ENCODE measurements around the gene SEMA5A. TPM values are rescaled to one million over a fixed set of nuclear protein-coding genes. Genes with fewer than 3 reads are reported as not detected.

The SEMA5A gene
- total RNA-seq, 5 donors from 2014 or later (not counting 1 experiment from before 2014, with no cell fraction given) = 0.60 to 5.1 (median 1.5) TPM

DNA sequence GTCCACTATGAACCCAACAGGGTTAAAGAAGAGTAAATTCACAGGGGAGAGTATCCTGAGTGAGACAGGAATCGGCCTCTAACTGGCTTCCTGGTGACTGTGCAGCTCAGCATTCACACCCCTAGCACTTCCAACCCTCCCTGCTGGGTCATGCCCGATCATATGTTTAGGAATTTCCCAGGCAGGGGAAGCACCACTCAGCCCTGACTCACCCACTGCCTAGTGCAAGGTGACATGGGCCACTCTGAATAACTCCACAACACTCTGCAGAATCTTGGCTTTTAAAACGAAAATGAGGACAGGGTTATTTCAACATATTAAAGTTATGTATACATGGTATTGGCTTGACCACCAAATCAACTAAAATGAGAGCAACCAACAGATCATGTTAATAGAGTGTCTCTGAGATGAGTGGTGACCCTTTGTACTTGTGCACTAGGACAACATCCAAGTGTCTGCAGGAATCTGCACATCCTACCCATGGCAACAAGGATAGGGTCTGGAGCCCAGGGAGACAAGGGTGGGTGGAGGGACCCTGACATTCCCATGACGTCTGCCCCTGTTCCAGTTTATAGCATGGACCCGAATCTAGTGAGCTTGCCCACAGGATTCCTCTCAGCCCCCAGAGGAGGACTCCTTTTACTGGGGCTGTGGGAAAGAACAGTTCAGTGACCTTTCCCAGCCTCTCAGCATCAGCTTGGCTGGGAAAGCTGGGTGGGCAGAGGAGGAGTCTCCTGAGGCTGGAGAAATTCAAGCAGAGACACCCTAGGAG is 485.8 kb downstream of the SEMA5A start:
- WGBS (ENCODE audit: insufficient coverage) = 40% methylated on average over 1 of the region's 5 CpGs
- CTCF ChIA-PET = no interaction called here
- no peak for ATAC-seq (replicated peaks in 1 of 4)

DNA sequence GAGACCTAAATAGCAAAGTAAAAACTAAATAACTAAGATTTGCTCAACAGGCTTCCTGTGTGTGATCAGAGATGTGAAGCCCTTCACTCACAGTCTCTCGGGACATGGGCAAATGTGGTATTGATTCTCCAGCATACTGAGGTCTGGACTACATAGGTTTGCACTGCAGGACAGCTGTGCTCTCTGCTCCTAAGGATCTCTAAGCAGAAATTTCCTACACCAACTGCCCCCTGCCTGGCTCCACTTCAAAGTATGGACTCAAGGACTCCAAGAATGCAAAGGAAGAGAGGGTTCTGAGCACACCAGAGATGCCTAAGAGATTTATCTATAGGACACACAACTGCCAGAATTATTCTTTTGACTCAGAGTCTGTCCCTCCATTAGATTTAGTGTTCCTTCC is 487.2 kb downstream of the SEMA5A start:
- Histone ChIP-seq H3K9me3 (no peaks in the 10 kb centered on the region), H3K4me3 (ENCODE audit: control insufficient read depth in 1 of 2, extremely low read depth in 1 of 2, low read length in 1 of 2) (no peak overlapping the region), H3K27ac (ENCODE audit: low read length) (no peak overlapping the region), H3K27me3 (replicated peaks in 1 of 2; ENCODE audit: control insufficient read depth in 2 of 2, extremely low read depth in 1 of 2, insufficient read depth in 2 of 2, low read length in 1 of 2) (no peaks in the 10 kb centered on the region), H3K36me3 (ENCODE audit: control insufficient read depth in 2 of 2, extremely low read depth in 1 of 2, insufficient read depth in 1 of 2, low read length in 1 of 2) (no peaks in the 10 kb centered on the region), H3K4me1 (ENCODE audit: control insufficient read depth in 1 of 2, extremely low read depth in 1 of 2, insufficient read depth in 2 of 2, low read length in 2 of 2) (no peaks in the 10 kb centered on the region)
- CTCF ChIA-PET = no interaction called here
- no peak overlapping the region for H3K4me3 Mint-ChIP-seq
- H3K27me3 Mint-ChIP-seq = no peaks in the 10 kb centered on the region
- POLR2A ChIA-PET = no interaction called here
- no CpG with 5 or more reads among the region's 1 CpG for WGBS (ENCODE audit: insufficient coverage)
- H3K9me3 Mint-ChIP-seq = peaks cover 0 to 4% (median 2%) of the 10 kb centered on the region in 3 donors
- H3K36me3 Mint-ChIP-seq = no peaks in the 10 kb centered on the region
- H3K27ac Mint-ChIP-seq = no peak overlapping the region
- no peak for DNase-seq
- ATAC-seq (replicated peaks in 1 of 4) = no peak
- no peaks in the 10 kb centered on the region for H3K4me1 Mint-ChIP-seq

More for the DNA sequence above, 485.8 kb downstream of the SEMA5A start:
- Mint-ChIP-seq H3K36me3 (no peaks in the 10 kb centered on the region), H3K4me3 (no peak overlapping the region), H3K27ac (no peak overlapping the region), H3K4me1 (no peaks in the 10 kb centered on the region), H3K27me3 (no peaks in the 10 kb centered on the region), H3K9me3 (peaks cover 0 to 7% (median 4%) of the 10 kb centered on the region in 3 donors)
- H3K27ac ChIP-seq (ENCODE audit: low read length) = no peak overlapping the region
- no peaks in the 10 kb centered on the region for H3K36me3 ChIP-seq (ENCODE audit: control insufficient read depth in 2 of 2, extremely low read depth in 1 of 2, insufficient read depth in 1 of 2, low read length in 1 of 2)
- H3K4me1 ChIP-seq (ENCODE audit: control insufficient read depth in 1 of 2, extremely low read depth in 1 of 2, insufficient read depth in 2 of 2, low read length in 2 of 2) = no peaks in the 10 kb centered on the region
- no peak overlapping the region for H3K4me3 ChIP-seq (ENCODE audit: control insufficient read depth in 1 of 2, extremely low read depth in 1 of 2, low read length in 1 of 2)
- no peaks in the 10 kb centered on the region for H3K27me3 ChIP-seq (replicated peaks in 1 of 2; ENCODE audit: control insufficient read depth in 2 of 2, extremely low read depth in 1 of 2, insufficient read depth in 2 of 2, low read length in 1 of 2)
- no peaks in the 10 kb centered on the region for H3K9me3 ChIP-seq
- POLR2A ChIA-PET = no interaction called here
- no peak for DNase-seq

DNA sequence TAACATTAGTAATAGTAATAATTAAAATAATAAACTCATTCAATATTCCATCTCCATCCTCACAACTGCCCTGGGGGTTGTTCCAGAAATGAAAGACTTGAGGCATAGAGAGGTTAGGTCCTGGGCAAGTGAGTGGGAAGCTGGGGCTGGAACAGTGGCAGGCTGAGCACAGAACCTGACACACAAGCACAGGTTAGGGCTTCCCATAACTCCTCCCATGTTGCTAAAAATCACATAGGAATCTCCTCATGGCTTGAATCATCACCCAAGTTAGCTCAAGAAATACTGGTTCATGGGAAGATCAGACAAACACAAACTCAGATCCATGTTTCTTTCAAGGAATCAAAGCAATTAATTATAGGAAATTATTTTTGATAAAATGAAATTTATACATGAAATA is 487.7 kb downstream of the SEMA5A start:
- ATAC-seq (replicated peaks in 1 of 4) = no peak

DNA sequence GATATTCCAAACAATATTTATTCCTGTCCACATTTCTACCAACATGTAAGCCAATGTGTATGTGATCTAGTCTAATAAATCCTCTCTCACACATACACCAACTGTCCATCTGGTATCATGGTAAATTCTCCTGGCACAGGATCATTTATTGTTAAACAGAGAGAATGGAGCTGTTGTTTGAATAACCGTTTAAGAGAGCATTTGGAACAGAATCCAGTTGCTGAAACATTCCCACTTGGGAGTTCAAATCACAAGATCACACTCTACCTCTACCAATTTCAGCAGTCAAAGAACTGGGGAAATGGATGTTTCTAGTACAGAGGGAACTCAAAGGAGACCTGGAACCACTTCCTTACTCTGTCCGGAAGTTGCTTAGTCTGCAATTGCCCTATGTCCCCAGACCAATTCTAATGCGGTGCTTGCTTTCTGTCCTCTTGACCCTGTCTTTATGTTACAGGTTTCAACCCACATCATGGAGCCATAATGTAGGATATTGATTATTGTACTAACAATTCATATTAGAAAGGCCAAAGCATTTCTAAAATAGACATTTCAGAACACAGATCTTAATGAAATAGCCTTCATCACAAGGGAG is 488.4 kb downstream of the SEMA5A start:
- Mint-ChIP-seq H3K36me3 (no peaks in the 10 kb centered on the region), H3K27ac (no peak overlapping the region), H3K27me3 (no peaks in the 10 kb centered on the region), H3K4me1 (no peaks in the 10 kb centered on the region), H3K9me3 (peaks cover 0 to 4% (median under 1%) of the 10 kb centered on the region in 3 donors), H3K4me3 (no peak overlapping the region)
- no CpG with 5 or more reads among the region's 3 CpGs for WGBS (ENCODE audit: insufficient coverage)
- H3K4me1 ChIP-seq (ENCODE audit: control insufficient read depth in 1 of 2, extremely low read depth in 1 of 2, insufficient read depth in 2 of 2, low read length in 2 of 2) = no peaks in the 10 kb centered on the region
- CTCF ChIA-PET = no interaction called here
- ATAC-seq (replicated peaks in 1 of 4) (peak in 1 of 4 experiments; percentile 19), DNase-seq (no peak)
- POLR2A ChIA-PET = no interaction called here
- no peaks in the 10 kb centered on the region for H3K36me3 ChIP-seq (ENCODE audit: control insufficient read depth in 2 of 2, extremely low read depth in 1 of 2, insufficient read depth in 1 of 2, low read length in 1 of 2)
- no peaks in the 10 kb centered on the region for H3K27me3 ChIP-seq (replicated peaks in 1 of 2; ENCODE audit: control insufficient read depth in 2 of 2, extremely low read depth in 1 of 2, insufficient read depth in 2 of 2, low read length in 1 of 2)
- no peak overlapping the region for H3K27ac ChIP-seq (ENCODE audit: low read length)
- H3K9me3 ChIP-seq = no peaks in the 10 kb centered on the region
- H3K4me3 ChIP-seq (ENCODE audit: control insufficient read depth in 1 of 2, extremely low read depth in 1 of 2, low read length in 1 of 2) = no peak overlapping the region

More for the DNA sequence above, 487.7 kb downstream of the SEMA5A start:
- Histone ChIP-seq H3K4me3 (ENCODE audit: control insufficient read depth in 1 of 2, extremely low read depth in 1 of 2, low read length in 1 of 2) (no peak overlapping the region), H3K36me3 (ENCODE audit: control insufficient read depth in 2 of 2, extremely low read depth in 1 of 2, insufficient read depth in 1 of 2, low read length in 1 of 2) (no peaks in the 10 kb centered on the region), H3K27me3 (replicated peaks in 1 of 2; ENCODE audit: control insufficient read depth in 2 of 2, extremely low read depth in 1 of 2, insufficient read depth in 2 of 2, low read length in 1 of 2) (no peaks in the 10 kb centered on the region), H3K4me1 (ENCODE audit: control insufficient read depth in 1 of 2, extremely low read depth in 1 of 2, insufficient read depth in 2 of 2, low read length in 2 of 2) (no peaks in the 10 kb centered on the region), H3K9me3 (no peaks in the 10 kb centered on the region), H3K27ac (ENCODE audit: low read length) (no peak overlapping the region)
- Mint-ChIP-seq H3K27me3 (no peaks in the 10 kb centered on the region), H3K4me3 (no peak overlapping the region), H3K9me3 (peaks cover 0 to 4% (median 2%) of the 10 kb centered on the region in 3 donors), H3K4me1 (no peaks in the 10 kb centered on the region), H3K36me3 (no peaks in the 10 kb centered on the region), H3K27ac (no peak overlapping the region)
- CTCF ChIA-PET = no interaction called here
- DNase-seq = no peak
- POLR2A ChIA-PET = no interaction called here

DNA sequence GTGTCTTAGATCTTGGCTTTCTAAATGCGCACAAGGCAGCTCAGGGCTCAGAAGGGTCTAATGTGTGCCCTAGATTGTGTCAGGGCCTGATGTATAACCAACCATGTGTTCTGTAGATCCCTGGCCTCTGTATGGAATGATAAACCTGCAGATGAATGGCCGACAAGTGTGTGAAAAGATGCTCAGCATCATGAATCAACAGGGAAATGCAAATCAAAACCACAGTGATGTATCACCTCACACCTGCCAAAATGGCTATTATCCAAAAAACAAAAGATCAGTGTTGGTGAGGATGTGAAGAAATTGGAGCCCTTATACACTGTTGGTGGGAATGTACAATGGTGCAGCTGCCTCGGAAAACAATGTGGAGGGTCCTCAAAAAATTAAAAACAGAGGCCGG is 489.8 kb downstream of the SEMA5A start:
- Mint-ChIP-seq H3K36me3 (no peaks in the 10 kb centered on the region), H3K27ac (no peak overlapping the region), H3K27me3 (no peaks in the 10 kb centered on the region), H3K9me3 (no peaks in the 10 kb centered on the region), H3K4me1 (no peaks in the 10 kb centered on the region), H3K4me3 (no peak overlapping the region)
- no peaks in the 10 kb centered on the region for H3K9me3 ChIP-seq
- CTCF ChIA-PET = interaction anchor here in 1 of 2 donors (0.6 kb wide), 1 partner anchor 382 kb away, joined by 3 read pairs; no protein-coding TSS in a partner anchor
- no peak overlapping the region for H3K4me3 ChIP-seq (ENCODE audit: control insufficient read depth in 1 of 2, extremely low read depth in 1 of 2, low read length in 1 of 2)
- H3K27me3 ChIP-seq (replicated peaks in 1 of 2; ENCODE audit: control insufficient read depth in 2 of 2, extremely low read depth in 1 of 2, insufficient read depth in 2 of 2, low read length in 1 of 2) = no peaks in the 10 kb centered on the region
- no peaks in the 10 kb centered on the region for H3K4me1 ChIP-seq (ENCODE audit: control insufficient read depth in 1 of 2, extremely low read depth in 1 of 2, insufficient read depth in 2 of 2, low read length in 2 of 2)
- POLR2A ChIA-PET = interaction anchor here in 1 of 2 donors (0.6 kb wide), 1 partner anchor 908 kb away, joined by 3 read pairs; no protein-coding TSS in a partner anchor
- H3K27ac ChIP-seq (ENCODE audit: low read length) = no peak overlapping the region
- 88% methylated on average over 2 of the region's 4 CpGs for WGBS (ENCODE audit: insufficient coverage)
- DNase-seq (no peak), ATAC-seq (replicated peaks in 1 of 4) (no peak)
- H3K36me3 ChIP-seq (ENCODE audit: control insufficient read depth in 2 of 2, extremely low read depth in 1 of 2, insufficient read depth in 1 of 2, low read length in 1 of 2) = no peaks in the 10 kb centered on the region

DNA sequence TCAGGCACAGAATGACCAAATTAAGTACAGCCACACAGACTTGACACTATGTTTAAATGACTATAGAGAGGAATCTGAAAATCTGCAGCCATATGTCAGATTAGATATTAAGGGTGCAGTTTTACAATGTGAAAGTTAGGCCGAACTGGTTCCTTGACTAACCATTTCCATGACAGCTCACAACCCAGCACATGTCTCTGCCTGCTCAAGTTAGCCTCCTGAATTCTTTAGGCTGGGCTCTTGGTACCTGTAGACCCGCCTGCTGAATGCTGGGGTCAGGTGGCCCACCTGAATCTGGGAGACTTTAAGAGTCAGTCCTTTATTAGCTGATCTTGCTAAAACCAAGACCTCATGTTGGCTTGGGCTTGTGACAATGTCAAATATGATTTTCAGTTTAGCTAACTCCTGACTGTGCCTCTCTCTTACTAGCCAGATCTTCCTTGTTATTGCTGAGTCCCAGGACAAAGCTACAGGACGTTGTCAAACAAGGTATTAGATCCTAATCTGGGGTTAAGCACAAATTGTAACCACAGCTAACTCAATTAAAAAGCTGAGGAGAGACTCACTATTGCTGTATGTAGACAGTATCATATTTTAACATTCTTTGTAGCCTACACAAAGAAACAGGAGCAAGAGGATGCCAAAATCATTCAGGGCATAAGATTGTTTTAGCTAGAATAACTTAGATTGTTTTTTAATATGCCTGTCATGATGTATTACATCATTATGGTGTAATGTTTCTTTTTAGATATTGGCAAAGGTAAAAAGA is 490.9 kb downstream of the SEMA5A start:
- CTCF ChIA-PET = no interaction called here

More for the DNA sequence above, 490.9 kb downstream of the SEMA5A start:
- H3K27me3 ChIP-seq (replicated peaks in 1 of 2; ENCODE audit: control insufficient read depth in 2 of 2, extremely low read depth in 1 of 2, insufficient read depth in 2 of 2, low read length in 1 of 2) = no peaks in the 10 kb centered on the region
- DNase-seq (no peak), ATAC-seq (replicated peaks in 1 of 4) (no peak)
- no peaks in the 10 kb centered on the region for H3K27me3 Mint-ChIP-seq
- H3K27ac ChIP-seq (ENCODE audit: low read length) = no peak overlapping the region
- H3K4me3 ChIP-seq (ENCODE audit: control insufficient read depth in 1 of 2, extremely low read depth in 1 of 2, low read length in 1 of 2) = no peak overlapping the region
- no peaks in the 10 kb centered on the region for H3K36me3 ChIP-seq (ENCODE audit: control insufficient read depth in 2 of 2, extremely low read depth in 1 of 2, insufficient read depth in 1 of 2, low read length in 1 of 2)
- H3K4me3 Mint-ChIP-seq = no peak overlapping the region
- POLR2A ChIA-PET = no interaction called here
- H3K9me3 ChIP-seq = no peaks in the 10 kb centered on the region
- no peak overlapping the region for H3K27ac Mint-ChIP-seq
- H3K4me1 ChIP-seq (ENCODE audit: control insufficient read depth in 1 of 2, extremely low read depth in 1 of 2, insufficient read depth in 2 of 2, low read length in 2 of 2) = no peaks in the 10 kb centered on the region
- WGBS (ENCODE audit: insufficient coverage) = 80% methylated on average over 2 of the region's 3 CpGs
- peaks cover 0 to 4% (median 2%) of the 10 kb centered on the region in 3 donors for H3K9me3 Mint-ChIP-seq
- H3K4me1 Mint-ChIP-seq = no peaks in the 10 kb centered on the region
- H3K36me3 Mint-ChIP-seq = no peaks in the 10 kb centered on the region

Measured in T-cell (primary cell).